GM12872 (cell line): ENCODE measurements around the gene LRP5.

ENCODE experiments used
- TF ChIP-seq, protein P1 (sequence below): IDR thresholded peaks from 3 replicates; pipeline ENCODE4 v1.5.1; 2011; ENCODE audit warnings: low read depth, mild to moderate bottlenecking, low read length, moderate library complexity; ENCODE audit not compliant: insufficient read depth

LRP5 gene

DNA sequence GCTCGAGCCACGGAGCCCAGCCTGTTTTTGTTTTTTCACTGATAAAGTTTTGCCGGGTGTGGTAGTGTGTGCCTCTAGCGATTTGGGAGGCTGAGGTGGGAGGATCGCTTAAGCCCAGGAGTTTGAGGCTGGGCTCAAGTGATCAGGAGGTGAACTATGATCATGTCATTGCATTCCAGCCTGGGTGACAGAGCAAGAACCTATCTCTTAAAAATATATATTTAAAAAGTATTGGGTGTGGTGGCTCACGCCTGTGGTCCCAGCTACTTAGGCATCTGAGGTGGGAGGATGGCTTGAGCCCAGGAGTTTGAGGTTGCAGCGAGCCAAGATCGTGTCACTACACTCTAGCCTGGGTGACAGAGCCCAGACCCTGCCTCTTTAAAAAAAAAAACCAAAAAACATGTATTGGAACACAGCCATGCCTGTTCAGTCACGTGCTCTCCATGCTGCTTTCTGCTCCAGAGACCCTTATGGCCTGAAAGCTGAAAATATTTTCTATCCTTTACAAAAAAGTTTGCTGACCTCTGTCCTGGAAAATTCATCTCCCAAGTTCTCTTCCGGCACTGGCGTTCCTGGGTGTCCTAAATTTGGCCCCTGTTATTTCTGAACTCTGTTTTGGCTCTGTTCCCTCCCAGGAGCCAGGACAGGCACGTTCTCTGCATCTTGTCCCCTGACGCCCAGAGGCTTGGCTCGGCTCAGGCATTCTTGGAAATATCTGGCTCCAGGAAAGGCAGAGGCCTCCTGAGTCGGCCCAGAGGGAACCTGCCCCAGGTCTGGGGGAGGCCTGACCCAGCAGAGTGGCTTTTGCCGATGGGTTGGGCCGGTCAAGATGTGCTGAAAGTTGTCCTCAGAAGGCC, 86.8 kb downstream of the LRP5 start:
- TF ChIP-seq, protein P1, sequence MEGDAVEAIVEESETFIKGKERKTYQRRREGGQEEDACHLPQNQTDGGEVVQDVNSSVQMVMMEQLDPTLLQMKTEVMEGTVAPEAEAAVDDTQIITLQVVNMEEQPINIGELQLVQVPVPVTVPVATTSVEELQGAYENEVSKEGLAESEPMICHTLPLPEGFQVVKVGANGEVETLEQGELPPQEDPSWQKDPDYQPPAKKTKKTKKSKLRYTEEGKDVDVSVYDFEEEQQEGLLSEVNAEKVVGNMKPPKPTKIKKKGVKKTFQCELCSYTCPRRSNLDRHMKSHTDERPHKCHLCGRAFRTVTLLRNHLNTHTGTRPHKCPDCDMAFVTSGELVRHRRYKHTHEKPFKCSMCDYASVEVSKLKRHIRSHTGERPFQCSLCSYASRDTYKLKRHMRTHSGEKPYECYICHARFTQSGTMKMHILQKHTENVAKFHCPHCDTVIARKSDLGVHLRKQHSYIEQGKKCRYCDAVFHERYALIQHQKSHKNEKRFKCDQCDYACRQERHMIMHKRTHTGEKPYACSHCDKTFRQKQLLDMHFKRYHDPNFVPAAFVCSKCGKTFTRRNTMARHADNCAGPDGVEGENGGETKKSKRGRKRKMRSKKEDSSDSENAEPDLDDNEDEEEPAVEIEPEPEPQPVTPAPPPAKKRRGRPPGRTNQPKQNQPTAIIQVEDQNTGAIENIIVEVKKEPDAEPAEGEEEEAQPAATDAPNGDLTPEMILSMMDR = no peak

DNA sequence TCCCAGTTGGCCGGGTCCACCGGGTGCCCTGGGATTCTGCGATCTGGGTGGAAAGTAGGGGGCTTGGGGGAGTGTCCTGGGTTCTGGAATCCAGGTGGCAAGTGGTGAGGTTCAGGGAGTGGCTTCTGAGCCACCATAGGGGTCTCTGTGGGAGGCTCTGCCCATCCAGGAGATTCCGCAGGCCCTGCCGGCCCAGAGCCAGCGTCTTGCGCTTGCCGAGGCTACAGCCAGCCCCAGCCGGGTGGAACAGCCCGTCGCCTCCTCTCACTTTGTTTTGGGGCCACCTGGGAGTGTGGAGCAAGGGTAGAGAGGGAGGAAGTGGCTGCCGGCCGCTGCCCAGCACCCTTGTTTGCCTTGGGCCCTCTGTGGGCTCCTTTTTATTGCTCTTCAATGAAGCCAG, 87.5 kb downstream of the LRP5 start:
- TF ChIP-seq, protein P1 = no peak

DNA sequence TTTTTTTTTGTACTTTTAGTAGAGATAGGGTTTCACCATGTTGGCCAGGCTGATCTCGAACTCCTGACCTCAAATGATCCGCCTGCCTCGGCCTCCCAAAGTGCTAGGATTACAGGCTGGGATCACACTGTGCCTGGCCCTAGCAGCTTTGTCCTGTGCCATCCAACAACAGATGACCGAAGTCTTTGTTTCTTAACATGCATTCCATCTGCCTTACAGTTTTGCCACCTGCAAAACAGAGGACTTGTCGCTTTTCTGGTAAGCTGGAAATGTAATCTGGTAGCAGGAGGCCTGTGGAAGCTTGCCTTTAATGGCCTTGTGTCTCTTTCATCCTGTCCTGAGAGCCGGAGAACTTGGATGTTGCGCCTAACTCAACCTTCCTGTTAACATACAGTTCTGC, 89.5 kb downstream of the LRP5 start:
- TF ChIP-seq, protein P1 = no peak

DNA sequence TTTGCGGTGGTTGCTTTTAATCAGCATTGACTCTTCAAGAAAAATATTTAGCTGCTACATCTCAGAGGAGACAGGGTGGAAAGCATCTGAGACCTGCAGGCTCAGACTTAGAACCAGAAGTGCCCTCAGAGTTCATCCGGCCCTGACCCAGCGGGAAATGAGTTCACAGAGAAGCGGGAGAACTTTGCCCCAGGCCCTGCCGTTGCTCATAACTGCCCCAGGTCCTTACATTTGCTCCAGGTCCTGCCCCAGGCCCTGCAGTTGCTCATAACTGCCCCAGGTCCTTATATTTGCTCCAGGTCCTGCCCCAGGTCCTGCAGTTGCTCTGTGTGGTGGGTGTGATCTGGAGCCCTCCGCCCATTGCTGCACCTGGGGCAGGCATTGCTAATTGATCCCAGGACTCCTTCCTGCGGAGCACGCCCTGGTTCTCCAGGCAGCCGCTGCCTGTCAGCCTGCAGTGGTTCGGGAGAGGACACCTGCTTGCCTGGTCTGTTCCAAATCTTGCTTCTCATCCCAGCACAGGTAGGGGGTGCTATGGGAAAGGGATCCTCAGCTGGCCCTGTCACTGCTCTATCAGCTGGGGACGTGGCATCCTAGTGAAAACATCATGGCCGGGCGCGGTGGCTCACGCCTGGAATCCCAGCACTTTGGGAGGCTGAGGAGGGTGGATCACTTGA, 90.1 kb downstream of the LRP5 start:
- TF ChIP-seq, protein P1 = no peak

DNA sequence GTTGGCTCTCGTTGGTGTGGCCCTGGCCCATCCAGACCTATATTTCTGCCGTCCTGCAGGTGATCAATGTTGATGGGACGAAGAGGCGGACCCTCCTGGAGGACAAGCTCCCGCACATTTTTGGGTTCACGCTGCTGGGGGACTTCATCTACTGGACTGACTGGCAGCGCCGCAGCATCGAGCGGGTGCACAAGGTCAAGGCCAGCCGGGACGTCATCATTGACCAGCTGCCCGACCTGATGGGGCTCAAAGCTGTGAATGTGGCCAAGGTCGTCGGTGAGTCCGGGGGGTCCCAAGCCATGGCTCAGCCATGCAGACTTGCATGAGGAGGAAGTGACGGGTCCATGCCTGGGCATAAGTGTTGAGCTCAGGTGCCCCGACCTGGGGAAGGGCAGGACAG, 91.0 kb downstream of the LRP5 start:
- TF ChIP-seq, protein P1 = no peak

DNA sequence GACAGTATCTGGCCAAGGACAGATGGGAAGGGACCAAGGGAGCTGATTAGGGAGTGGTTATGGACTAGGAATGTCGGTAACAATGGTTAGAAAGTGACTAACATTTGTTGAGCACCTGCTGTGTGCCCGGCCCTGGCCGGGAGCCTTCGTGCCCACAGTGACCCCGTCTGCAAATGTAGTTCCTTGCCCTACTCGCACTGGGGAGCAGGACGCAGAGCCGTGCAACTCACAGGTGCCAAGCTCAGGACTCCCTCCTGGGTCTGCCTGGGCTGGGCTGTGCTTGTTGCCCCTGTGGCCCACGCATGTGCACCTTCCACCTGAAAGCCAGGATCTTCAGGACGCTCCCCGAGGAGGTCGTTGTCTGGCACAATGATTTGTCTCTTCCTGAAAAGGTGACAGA, 91.4 kb downstream of the LRP5 start:
- TF ChIP-seq, protein P1 = no peak

DNA sequence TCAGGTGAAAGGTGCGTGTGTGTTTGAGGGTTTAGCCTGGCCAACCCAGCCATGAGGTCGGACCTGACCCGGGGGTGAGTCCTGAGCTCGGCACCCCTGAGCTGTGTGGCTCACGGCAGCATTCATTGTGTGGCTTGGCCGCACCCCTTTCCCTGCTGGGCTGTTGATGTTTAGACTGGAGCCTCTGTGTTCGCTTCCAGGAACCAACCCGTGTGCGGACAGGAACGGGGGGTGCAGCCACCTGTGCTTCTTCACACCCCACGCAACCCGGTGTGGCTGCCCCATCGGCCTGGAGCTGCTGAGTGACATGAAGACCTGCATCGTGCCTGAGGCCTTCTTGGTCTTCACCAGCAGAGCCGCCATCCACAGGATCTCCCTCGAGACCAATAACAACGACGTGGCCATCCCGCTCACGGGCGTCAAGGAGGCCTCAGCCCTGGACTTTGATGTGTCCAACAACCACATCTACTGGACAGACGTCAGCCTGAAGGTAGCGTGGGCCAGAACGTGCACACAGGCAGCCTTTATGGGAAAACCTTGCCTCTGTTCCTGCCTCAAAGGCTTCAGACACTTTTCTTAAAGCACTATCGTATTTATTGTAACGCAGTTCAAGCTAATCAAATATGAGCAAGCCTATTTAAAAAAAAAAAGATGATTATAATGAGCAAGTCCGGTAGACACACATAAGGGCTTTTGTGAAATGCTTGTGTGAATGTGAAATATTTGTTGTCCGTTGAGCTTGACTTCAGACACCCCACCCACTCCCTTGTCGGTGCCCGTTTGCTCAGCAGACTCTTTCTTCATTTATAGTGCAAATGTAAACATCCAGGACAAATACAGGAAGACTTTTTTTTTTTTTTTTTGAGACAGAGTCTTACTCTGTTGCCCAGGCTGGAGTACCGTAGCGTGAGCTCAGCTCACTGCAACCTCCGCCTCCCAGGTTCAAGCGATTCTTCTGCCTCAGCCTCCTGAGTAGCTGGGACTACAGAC, 94.2 kb downstream of the LRP5 start:
- TF ChIP-seq, protein P1 = no peak
